B cell (primary cell): ENCODE results near the gene RPA1. TPM values are rescaled to one million over a fixed set of nuclear protein-coding genes. Genes with fewer than 3 reads are reported as not detected.

Experiments
- ATAC-seq: fragments of 200-7000 bp; cut with Tn5 transposase; one replicate; pipeline ENCODE4 v1.10.0; 2021; ENCODE audit warnings: low read depth, mild to moderate bottlenecking, moderate number of reproducible peaks, moderate library complexity
- CTCF ChIA-PET: fragments of 350-600 bp; sonication (Branson Sonifier 250); formaldehyde crosslinking; loops from one replicate; lab custom pipeline; 2021; ENCODE audit warnings: antibody characterized with exemption, inconsistent platforms; lab: Charles Lee
- POLR2A ChIA-PET: fragments of 350-600 bp; sonication (Branson Sonifier 250); formaldehyde crosslinking; loops from one replicate; lab custom pipeline; 2021; ENCODE audit warnings: antibody characterized with exemption; lab: Charles Lee
- DNase-seq: peaks from one replicate; pipeline ENCODE4 v3.0.0; 2013
- H2AFZ ChIP-seq: 2 replicates; pipeline ENCODE4 v1.6.1; 2012; ENCODE audit warnings: mild to moderate bottlenecking, low read depth, low read length; ENCODE audit not compliant: insufficient read depth, poor library complexity, severe bottlenecking
- H3K27ac ChIP-seq, 2 donors: 1 replicate in 1 of 2; 2 replicates in 1 of 2; pipeline ENCODE4 v1.5.1; 2012 to 2013; ENCODE audit warnings: low read length in 2 of 2, mild to moderate bottlenecking in 2 of 2, moderate library complexity in 1 of 2
- H3K27me3 ChIP-seq, 4 experiments: fragments of 200-600 bp in 1 of 4; sonication (generic) in 1 of 4; replicated peaks in 1 of 4; 1 replicate in 2 of 4; 2 replicates in 2 of 4; pipeline versions ENCODE4 v1.6.1 to v1.7.0; 2013 to 2016; ENCODE audit warnings: low read length in 3 of 4, mild to moderate bottlenecking in 2 of 4, mixed read lengths in 1 of 4, moderate library complexity in 1 of 4; ENCODE audit not compliant: insufficient read depth in 4 of 4, control insufficient read depth in 3 of 4; ENCODE audit errors: control extremely low read depth in 1 of 4
- H3K36me3 ChIP-seq, 2 experiments: replicated peaks in 1 of 2; 1 replicate in 1 of 2; 2 replicates in 1 of 2; pipeline versions ENCODE4 v1.6.1 to v1.7.1; 2013; ENCODE audit warnings: low read length in 1 of 2; ENCODE audit not compliant: insufficient read depth in 2 of 2, control insufficient read depth in 1 of 2; ENCODE audit errors: control extremely low read depth in 1 of 2, extremely low read depth in 1 of 2
- H3K4me1 ChIP-seq, 2 donors: fragments of 200-600 bp in 1 of 2; sonication (generic) in 1 of 2; 1 replicate in 1 of 2; 2 replicates in 1 of 2; pipeline versions ENCODE4 v1.5.1 to v1.6.1; 2013 to 2017; ENCODE audit warnings: low read length in 2 of 2; ENCODE audit not compliant: control insufficient read depth in 2 of 2, insufficient read depth in 2 of 2
- H3K4me2 ChIP-seq: replicated peaks from 2 replicates; pipeline ENCODE3; 2012; ENCODE audit warnings: mild to moderate bottlenecking, low read depth, low read length; ENCODE audit not compliant: poor library complexity, severe bottlenecking
- H3K4me3 ChIP-seq, 5 experiments: fragments of 200-600 bp in 1 of 5; sonication (generic) in 1 of 5; 1 replicate in 3 of 5; 2 replicates in 2 of 5; pipeline versions ENCODE4 v1.5.1 to v1.7.0; 2011 to 2016; ENCODE audit warnings: low read length in 4 of 5, mild to moderate bottlenecking in 4 of 5, low read depth in 2 of 5, control low read depth in 1 of 5, moderate library complexity in 1 of 5; ENCODE audit not compliant: insufficient read depth in 1 of 5; ENCODE audit errors: control extremely low read depth in 1 of 5, extremely low read depth in 1 of 5
- H3K79me2 ChIP-seq: fragments of 200-600 bp; sonication (generic); one replicate; pipeline ENCODE4 v1.6.0; 2016; ENCODE audit warnings: low read length; ENCODE audit not compliant: control insufficient read depth, insufficient read depth
- H3K9ac ChIP-seq: fragments of 200-600 bp; sonication (generic); 2 replicates; pipeline ENCODE4 v1.6.1; 2017; ENCODE audit warnings: mild to moderate bottlenecking, low read length, moderate library complexity
- H3K9me3 ChIP-seq, 3 donors: one replicate each; pipeline versions ENCODE4 v1.6.1 to v1.7.1; 2013; ENCODE audit warnings: low read length in 2 of 3; ENCODE audit not compliant: control insufficient read depth in 2 of 3, insufficient read depth in 1 of 3; ENCODE audit errors: control extremely low read depth in 1 of 3
- H4K20me1 ChIP-seq: 2 replicates; pipeline ENCODE4 v1.6.0; 2012; ENCODE audit warnings: mild to moderate bottlenecking, low read length; ENCODE audit not compliant: insufficient read depth, control insufficient read depth, poor library complexity, severe bottlenecking
- H3K27ac Mint-ChIP-seq: one replicate; pipeline ENCODE4 v1.8.0; 2021; ENCODE audit warnings: mixed read lengths
- H3K27me3 Mint-ChIP-seq: one replicate; pipeline ENCODE4 v1.8.0; 2021; ENCODE audit warnings: mixed read lengths
- H3K4me1 Mint-ChIP-seq: one replicate; pipeline ENCODE4 v1.8.0; 2021; ENCODE audit warnings: mixed read lengths
- H3K4me3 Mint-ChIP-seq: one replicate; pipeline ENCODE4 v1.8.0; 2021; ENCODE audit warnings: mixed read lengths
- H3K9me3 Mint-ChIP-seq: one replicate; pipeline ENCODE4 v1.8.0; 2022; ENCODE audit warnings: mixed read lengths; ENCODE audit not compliant: insufficient read depth
- EZH2 ChIP-seq: IDR thresholded peaks from 2 replicates; pipeline ENCODE4 v1.6.1; 2012; ENCODE audit warnings: borderline replicate concordance, low read depth, mild to moderate bottlenecking, moderate library complexity, low read length; ENCODE audit not compliant: insufficient read depth, poor library complexity, severe bottlenecking
- WGBS: methylation state at CpG from one replicate; pipeline ENCODE4 v1.1.5; 2013; ENCODE audit warnings: missing lambda C conversion rate; ENCODE audit not compliant: insufficient coverage; 5-methylcytosine and 5-hydroxymethylcytosine counted together
- intact Hi-C: fragments of 100-400 bp; cut with micrococcal nuclease; formaldehyde crosslinking; loops from one replicate; pipeline ENCODE4 v1.10.0; 2022
- polyA plus RNA-seq: library from polyadenylated mRNA; depleted of rRNA; stranded (reverse); fragments of >200 nt; gene quantifications from 2 replicates; pipeline ENCODE4 v1.2.3, GENCODE V29; 2012
- total RNA-seq, 2 donors: library from RNA; stranded (reverse); fragments of 120-200 nt in 1 of 2; gene quantifications; 1 replicate in 1 of 2; 2 replicates in 1 of 2; pipeline versions ENCODE4 v1.2.3 to v1.2.4, GENCODE V29; 2013 to 2022
- TF ChIP-seq, protein P1 (sequence below): fragments of 200-600 bp; IDR thresholded peaks from one replicate; pipeline ENCODE4 v1.8.0; 2022; ENCODE audit warnings: antibody characterized with exemption, mild to moderate bottlenecking

Gene RPA1
- total and polyA plus RNA-seq, 2 donors (not counting 1 experiment from before 2014, with no cell fraction given), result 27.0 to 94.5 TPM

DNA sequence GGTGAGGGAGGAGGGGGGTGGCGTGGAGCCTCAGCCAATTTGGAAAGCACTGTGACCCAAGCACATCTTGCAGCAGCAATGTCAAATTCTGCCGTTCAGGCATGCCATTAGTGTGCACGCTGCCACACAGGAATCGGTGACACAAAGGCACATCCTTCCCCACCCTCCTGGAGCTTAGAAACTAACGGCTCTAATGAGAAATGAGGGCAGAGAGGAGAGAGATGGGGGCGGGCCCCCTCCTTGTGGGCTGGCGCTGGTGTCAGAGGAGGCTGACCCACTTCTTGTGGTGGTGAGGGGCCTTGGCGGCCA, 100.5 kb downstream of the RPA1 start:
- Histone ChIP-seq H3K4me1 (no peaks in the 10 kb centered on the region), H3K9ac (no peak overlapping the region), H3K36me3 (no peaks in the 10 kb centered on the region), H3K27ac (no peak overlapping the region), H3K4me2 (no peak overlapping the region), H3K4me3 (no peak overlapping the region), H4K20me1 (no peaks in the 10 kb centered on the region), H3K9me3 (no peaks in the 10 kb centered on the region), H3K79me2 (no peaks in the 10 kb centered on the region), H3K27me3 (peaks cover 0 to 4% (median 0%) of the 10 kb centered on the region in 4 experiments), H2AFZ (no peak overlapping the region)
- intact Hi-C loops, result no loop called here
- ChIA-PET POLR2A (no interaction called here), CTCF (no interaction called here)
- 90% methylated on average over 3 of the region's 8 CpGs for WGBS
- DNase-seq (no peak), ATAC-seq (no peak)
- no peaks in the 10 kb centered on the region for H3K4me1 Mint-ChIP-seq
- H3K27ac Mint-ChIP-seq, result no peak overlapping the region
- TF ChIP-seq EZH2, result no peak
- TF ChIP-seq, protein P1, sequence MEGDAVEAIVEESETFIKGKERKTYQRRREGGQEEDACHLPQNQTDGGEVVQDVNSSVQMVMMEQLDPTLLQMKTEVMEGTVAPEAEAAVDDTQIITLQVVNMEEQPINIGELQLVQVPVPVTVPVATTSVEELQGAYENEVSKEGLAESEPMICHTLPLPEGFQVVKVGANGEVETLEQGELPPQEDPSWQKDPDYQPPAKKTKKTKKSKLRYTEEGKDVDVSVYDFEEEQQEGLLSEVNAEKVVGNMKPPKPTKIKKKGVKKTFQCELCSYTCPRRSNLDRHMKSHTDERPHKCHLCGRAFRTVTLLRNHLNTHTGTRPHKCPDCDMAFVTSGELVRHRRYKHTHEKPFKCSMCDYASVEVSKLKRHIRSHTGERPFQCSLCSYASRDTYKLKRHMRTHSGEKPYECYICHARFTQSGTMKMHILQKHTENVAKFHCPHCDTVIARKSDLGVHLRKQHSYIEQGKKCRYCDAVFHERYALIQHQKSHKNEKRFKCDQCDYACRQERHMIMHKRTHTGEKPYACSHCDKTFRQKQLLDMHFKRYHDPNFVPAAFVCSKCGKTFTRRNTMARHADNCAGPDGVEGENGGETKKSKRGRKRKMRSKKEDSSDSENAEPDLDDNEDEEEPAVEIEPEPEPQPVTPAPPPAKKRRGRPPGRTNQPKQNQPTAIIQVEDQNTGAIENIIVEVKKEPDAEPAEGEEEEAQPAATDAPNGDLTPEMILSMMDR, result no peak
- H3K4me3 Mint-ChIP-seq, result no peak overlapping the region
- peaks cover 5% of the 10 kb centered on the region for H3K27me3 Mint-ChIP-seq
- H3K9me3 Mint-ChIP-seq, result no peaks in the 10 kb centered on the region

DNA sequence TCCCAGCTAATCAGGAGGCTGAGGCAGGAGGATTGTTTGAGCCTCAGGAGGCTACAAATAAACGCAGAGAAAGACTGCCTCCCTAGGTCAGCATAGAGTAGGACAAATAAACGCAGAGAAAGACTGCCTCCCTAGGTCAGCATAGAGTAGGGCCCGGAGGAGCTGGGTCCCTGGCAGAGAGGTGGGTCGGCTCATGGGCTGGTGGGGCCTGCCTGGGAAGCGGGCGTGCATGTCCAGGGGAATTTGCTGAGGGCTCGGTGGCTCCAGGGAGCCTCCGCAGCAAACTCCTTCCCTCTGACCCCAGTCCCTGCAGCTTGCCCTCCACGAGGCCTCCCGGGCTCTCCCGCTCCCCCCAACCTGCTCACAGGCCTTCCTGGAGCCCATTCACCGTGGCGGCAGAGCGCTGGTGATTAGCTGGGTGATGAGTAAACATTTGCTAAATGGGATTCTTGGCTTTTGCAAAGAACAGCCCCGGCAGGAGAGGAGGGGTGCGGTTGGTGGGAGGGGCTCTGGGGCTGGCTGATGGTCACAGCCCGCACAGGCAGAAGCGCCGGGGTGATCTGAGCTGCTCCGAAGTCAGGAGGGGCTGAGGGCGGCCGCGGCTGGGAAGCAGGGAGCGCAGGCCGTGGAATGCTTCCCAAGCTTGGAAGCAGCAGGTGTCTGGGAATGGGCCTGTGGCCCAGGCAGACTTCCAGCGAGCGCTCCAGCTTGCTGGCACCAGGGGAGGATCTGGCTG, 102.2 kb downstream of the RPA1 start:
- Histone ChIP-seq H3K4me1 (no peaks in the 10 kb centered on the region), H3K4me2 (no peak overlapping the region), H3K27ac (no peak overlapping the region), H3K4me3 (no peak overlapping the region), H3K79me2 (no peaks in the 10 kb centered on the region), H3K9me3 (no peaks in the 10 kb centered on the region), H3K27me3 (peaks cover 0 to 4% (median 0%) of the 10 kb centered on the region in 4 experiments), H3K36me3 (no peaks in the 10 kb centered on the region), H4K20me1 (no peaks in the 10 kb centered on the region), H2AFZ (no peak overlapping the region), H3K9ac (no peak overlapping the region)
- Mint-ChIP-seq H3K4me3 (no peak overlapping the region), H3K4me1 (no peaks in the 10 kb centered on the region), H3K9me3 (no peaks in the 10 kb centered on the region), H3K27me3 (peaks cover 5% of the 10 kb centered on the region), H3K27ac (no peak overlapping the region)
- WGBS, result 92% methylated on average over 20 of the region's 27 CpGs
- no peak for TF ChIP-seq EZH2
- TF ChIP-seq, protein P1, result no peak
- ATAC-seq (no peak), DNase-seq (no peak)
- intact Hi-C loops, result no loop called here
- CTCF ChIA-PET, result interaction anchor here (0.8 kb wide), 1 partner anchor 51 kb away, joined by 3 read pairs; no protein-coding TSS in a partner anchor
- POLR2A ChIA-PET, result no interaction called here
